NCI-H1417 (cell line): ENCODE results near the gene HLF.
A peak's percentile ranks its signal among the peaks of the same experiment; 100 is the strongest.
"Not testable (repeated sequence)": the region's sequence is repeated elsewhere in the genome, so short reads cannot be mapped to it uniquely, and the experiment has no call there.

Source experiments
- DNase-seq, 3 experiments: peaks; one replicate each; lab custom pipeline; 2025; lab: John Stamatoyannopoulos, UW

HLF gene

GRCh38 chr17:55327225-55328088 is 62.7 kb downstream of the HLF start:
- DNase-seq: no peak

- not testable (repeated sequence) for DNase-seq
These were observed 63.8 kb downstream of the HLF start for GRCh38 chr17:55328514-55328913.

GRCh38 chr17:55330344-55330933 is 65.7 kb downstream of the HLF start:
- no peak for DNase-seq

GRCh38 chr17:55332296-55333041 is 67.7 kb downstream of the HLF start:
- DNase-seq: peak in 2 of 3 experiments; percentile 43 to 87

- DNase-seq: no peak
These were observed 69.5 kb downstream of the HLF start for GRCh38 chr17:55334285-55334684.

GRCh38 chr17:55334881-55335540 is 70.3 kb downstream of the HLF start:
- DNase-seq: no peak

GRCh38 chr17:55335625-55336024 is 70.9 kb downstream of the HLF start:
- DNase-seq: no peak

- no peak for DNase-seq
These were observed 71.7 kb downstream of the HLF start for GRCh38 chr17:55336426-55336825.

GRCh38 chr17:55340176-55340575 is 75.4 kb downstream of the HLF start:
- no peak for DNase-seq

- DNase-seq: no peak
These were observed 75.9 kb downstream of the HLF start for GRCh38 chr17:55340686-55341085.

- DNase-seq: no peak
These were observed 76.7 kb downstream of the HLF start for GRCh38 chr17:55341432-55341831.

- no peak for DNase-seq
These were observed 78.2 kb downstream of the HLF start for GRCh38 chr17:55342800-55343585.

- DNase-seq: no peak
These were observed 79.2 kb downstream of the HLF start for GRCh38 chr17:55343900-55344513.

GRCh38 chr17:55344514-55344997 is 79.8 kb downstream of the HLF start:
- no peak for DNase-seq

- no peak for DNase-seq
These were observed 80.4 kb downstream of the HLF start for GRCh38 chr17:55345132-55345531.

- no peak for DNase-seq
These were observed 81.9 kb downstream of the HLF start for GRCh38 chr17:55346658-55347057.

- no peak for DNase-seq
These were observed 82.6 kb downstream of the HLF start for GRCh38 chr17:55347341-55347740.

GRCh38 chr17:55348749-55349354 is 84.1 kb downstream of the HLF start:
- DNase-seq: peak; percentile 41 to 74 (median 49)

GRCh38 chr17:55350825-55351205 is 86.1 kb downstream of the HLF start:
- DNase-seq: no peak

- no peak for DNase-seq
These were observed 86.5 kb downstream of the HLF start for GRCh38 chr17:55351226-55351625.
